Keratinocyte (primary cell): ENCODE data around the gene TTC23L. TPM values are rescaled to one million over a fixed set of nuclear protein-coding genes. Genes with fewer than 3 reads are reported as not detected.

ENCODE experiments used
- DNase-seq: peaks from one replicate; pipeline ENCODE4 v3.0.0-alpha.2; 2011; ENCODE audit warnings: low read depth, missing footprints, low spot score
- FAIRE-seq: peaks from 2 replicates; lab custom pipeline; 2011; peaks lifted over from hg19 to GRCh38; lab: Jason Lieb, UNC
- H2AFZ ChIP-seq: 2 replicates; pipeline ENCODE4 v1.6.0; 2012; ENCODE audit warnings: low read length, control low read depth, inconsistent platforms; ENCODE audit not compliant: control insufficient read depth
- H3K27ac ChIP-seq: 2 replicates; pipeline ENCODE4 v1.5.1; 2011; ENCODE audit warnings: low read length; ENCODE audit not compliant: control insufficient read depth, insufficient read depth
- H3K27me3 ChIP-seq: 3 replicates; pipeline ENCODE4 v1.6.0; 2011; ENCODE audit warnings: low read length; ENCODE audit not compliant: control insufficient read depth, insufficient read depth; ENCODE audit errors: extremely low read depth
- H3K36me3 ChIP-seq, 2 experiments: 2 replicates in 1 of 2; 3 replicates in 1 of 2; pipeline ENCODE4 v1.5.1; 2011; ENCODE audit warnings: low read length in 2 of 2, mild to moderate bottlenecking in 1 of 2; ENCODE audit not compliant: control insufficient read depth in 2 of 2, insufficient read depth in 2 of 2; ENCODE audit errors: extremely low read depth in 1 of 2
- H3K4me1 ChIP-seq: 3 replicates; pipeline ENCODE4 v1.5.1; 2011; ENCODE audit warnings: low read length; ENCODE audit not compliant: control insufficient read depth, insufficient read depth; ENCODE audit errors: extremely low read depth
- H3K4me2 ChIP-seq: 3 replicates; pipeline ENCODE4 v1.6.0; 2011; ENCODE audit warnings: low read depth, low read length; ENCODE audit not compliant: control insufficient read depth, insufficient read depth; ENCODE audit errors: extremely low read depth
- H3K4me3 ChIP-seq, 3 experiments: fragments of 200-600 bp in 1 of 3; sonication (generic) in 1 of 3; 2 replicates in 2 of 3; 3 replicates in 1 of 3; pipeline ENCODE4 v1.5.1; 2011 to 2016; ENCODE audit warnings: low read length in 3 of 3, mild to moderate bottlenecking in 3 of 3, control low read depth in 2 of 3, inconsistent platforms in 1 of 3, low read depth in 1 of 3, mixed read lengths in 1 of 3, mixed run types in 1 of 3, moderate library complexity in 1 of 3; ENCODE audit not compliant: control insufficient read depth in 2 of 3, insufficient read depth in 2 of 3; ENCODE audit errors: extremely low read depth in 1 of 3
- H3K79me2 ChIP-seq: 2 replicates; pipeline ENCODE4 v1.6.0; 2012; ENCODE audit warnings: low read length; ENCODE audit not compliant: control insufficient read depth, insufficient read depth
- H3K9ac ChIP-seq: 3 replicates; pipeline ENCODE4 v1.6.0; 2011; ENCODE audit warnings: low read length; ENCODE audit not compliant: control insufficient read depth, insufficient read depth; ENCODE audit errors: extremely low read depth
- H3K9me1 ChIP-seq: 3 replicates; pipeline ENCODE4 v1.6.0; 2011; ENCODE audit warnings: low read length; ENCODE audit not compliant: control insufficient read depth, insufficient read depth; ENCODE audit errors: extremely low read depth
- H3K9me3 ChIP-seq: 2 replicates; pipeline ENCODE4 v1.5.1; 2012; ENCODE audit warnings: low read depth, low read length; ENCODE audit not compliant: control insufficient read depth
- H4K20me1 ChIP-seq: 3 replicates; pipeline ENCODE4 v1.6.0; 2011; ENCODE audit warnings: low read length; ENCODE audit not compliant: control insufficient read depth, insufficient read depth; ENCODE audit errors: extremely low read depth
- CTCF ChIP-seq, 3 experiments: IDR thresholded peaks in 1 of 3; conservative IDR thresholded peaks in 1 of 3; optimal IDR thresholded peaks in 1 of 3; 2 replicates in 2 of 3; 3 replicates in 1 of 3; pipeline versions ENCODE3 to v1.5.1; 2011; ENCODE audit warnings: low read length in 3 of 3, mild to moderate bottlenecking in 3 of 3, moderate library complexity in 2 of 3, control low read depth in 1 of 3, inconsistent platforms in 1 of 3; ENCODE audit not compliant: insufficient read depth in 2 of 3; ENCODE audit errors: extremely low read depth in 1 of 3
- EZH2 ChIP-seq: IDR thresholded peaks from one replicate; pipeline ENCODE4 v1.6.1; 2012; ENCODE audit warnings: inconsistent platforms, mild to moderate bottlenecking, low read length, moderate library complexity
- dilution Hi-C: fragments of 300-500 bp; cut with MboI; formaldehyde crosslinking; loops from one replicate; pipeline ENCODE4 v1.7.0; 2020; ENCODE audit warnings: low sequenced_read_pairs; ENCODE audit not compliant: extremely low pct_ligation_motif_present
- polyA plus RNA-seq, 5 experiments: library from polyadenylated mRNA; depleted of rRNA in 3 of 5; stranded (reverse) in 3 of 5; stranded (forward) in 1 of 5; unstranded in 1 of 5; fragments of >200 nt; gene quantifications; 1 replicate in 1 of 5; 2 replicates in 3 of 5; 3 replicates in 1 of 5; pipeline versions ENCODE4 v1.2.1 to v1.2.3, GENCODE V29; 2011 to 2012; ENCODE audit warnings: missing spikeins in 2 of 5, low read depth in 1 of 5, low replicate concordance in 1 of 5

Gene TTC23L
- polyA plus RNA-seq, 1 donor (not counting 4 experiments of a cell fraction or from before 2014, with no cell fraction given): 0.12 TPM

GRCh38 chr5:34863946-34864345, 25.0 kb downstream of the TTC23L start:
- H2AFZ ChIP-seq: no peak overlapping the region
- FAIRE-seq: no peak
- H3K9ac ChIP-seq: no peak overlapping the region
- no peak overlapping the region for H3K4me3 ChIP-seq
- H3K36me3 ChIP-seq: no peaks in the 10 kb centered on the region
- no peaks in the 10 kb centered on the region for H3K4me1 ChIP-seq
- H4K20me1 ChIP-seq: no peaks in the 10 kb centered on the region
- no peaks in the 10 kb centered on the region for H3K79me2 ChIP-seq
- no peak for TF ChIP-seq CTCF (optimal IDR thresholded peaks at IDR 0.05 in 1 of 3, IDR thresholded peaks at IDR 0.05 in 1 of 3, conservative IDR thresholded peaks at IDR 0.05 in 1 of 3; ENCODE audit: extremely low read depth in 1 of 3, insufficient read depth in 2 of 3, low read length in 3 of 3)
- no peak for TF ChIP-seq EZH2
- H3K27ac ChIP-seq: no peak overlapping the region
- dilution Hi-C loops: no loop called here
- no peaks in the 10 kb centered on the region for H3K9me3 ChIP-seq
- H3K27me3 ChIP-seq: no peaks in the 10 kb centered on the region
- no peaks in the 10 kb centered on the region for H3K9me1 ChIP-seq
- no peak for DNase-seq
- H3K4me2 ChIP-seq: no peak overlapping the region

GRCh38 chr5:34865091-34865490, 26.1 kb downstream of the TTC23L start:
- DNase-seq: no peak
- FAIRE-seq: no peak
- Histone ChIP-seq H3K36me3 (no peaks in the 10 kb centered on the region), H3K27ac (no peak overlapping the region), H3K4me1 (no peaks in the 10 kb centered on the region), H4K20me1 (no peaks in the 10 kb centered on the region), H2AFZ (no peak overlapping the region), H3K9me1 (no peaks in the 10 kb centered on the region), H3K79me2 (no peaks in the 10 kb centered on the region), H3K9me3 (no peaks in the 10 kb centered on the region), H3K9ac (no peak overlapping the region), H3K4me2 (no peak overlapping the region), H3K27me3 (no peaks in the 10 kb centered on the region), H3K4me3 (no peak overlapping the region)
- dilution Hi-C loops: no loop called here
- TF ChIP-seq CTCF (optimal IDR thresholded peaks at IDR 0.05 in 1 of 3, IDR thresholded peaks at IDR 0.05 in 1 of 3, conservative IDR thresholded peaks at IDR 0.05 in 1 of 3; ENCODE audit: extremely low read depth in 1 of 3, insufficient read depth in 2 of 3, low read length in 3 of 3): no peak
- TF ChIP-seq EZH2: no peak
